Lung (tissue), 12 donors: Measurements from ENCODE around the gene NUSAP1. TPM values are rescaled to one million over a fixed set of nuclear protein-coding genes. Genes with fewer than 3 reads are reported as not detected.

Experiments used
- ATAC-seq: fragments of 200-7000 bp; cut with Tn5 transposase; one replicate; pipeline ENCODE4 v1.9.1; 2020; ENCODE audit warnings: moderate number of reproducible peaks; ENCODE audit not compliant: insufficient read depth, low FRiP score
- DNase-seq, 3 donors: peaks; one replicate each; pipeline ENCODE4 v3.0.0-alpha.2; 2013 to 2017
- H3K27ac ChIP-seq, 2 donors: one replicate each; pipeline ENCODE4 v1.5.1; 2013; ENCODE audit warnings: mild to moderate bottlenecking in 2 of 2, moderate library complexity in 2 of 2, control low read depth in 1 of 2, inconsistent platforms in 1 of 2, low read depth in 1 of 2, low read length in 1 of 2
- H3K27me3 ChIP-seq, 3 donors: one replicate each; pipeline ENCODE4 v1.5.1; 2013; ENCODE audit warnings: low read length in 2 of 3; ENCODE audit not compliant: control insufficient read depth in 3 of 3, insufficient read depth in 3 of 3
- H3K36me3 ChIP-seq, 4 donors: one replicate each; pipeline ENCODE4 v1.5.1; 2013; ENCODE audit warnings: low read length in 4 of 4, mild to moderate bottlenecking in 1 of 4, moderate library complexity in 1 of 4; ENCODE audit not compliant: control insufficient read depth in 4 of 4, insufficient read depth in 4 of 4
- H3K4me1 ChIP-seq, 5 donors: one replicate each; pipeline ENCODE4 v1.5.1; 2013; ENCODE audit warnings: low read length in 5 of 5, mild to moderate bottlenecking in 2 of 5, moderate library complexity in 1 of 5; ENCODE audit not compliant: control insufficient read depth in 5 of 5, insufficient read depth in 5 of 5
- H3K4me3 ChIP-seq: one replicate; pipeline ENCODE4 v1.5.1; 2013; ENCODE audit warnings: mild to moderate bottlenecking, control low read depth, moderate library complexity
- H3K9ac ChIP-seq, 2 donors: one replicate each; pipeline ENCODE4 v1.5.1; 2013; ENCODE audit warnings: low read length in 2 of 2, control low read depth in 1 of 2; ENCODE audit not compliant: insufficient read depth in 1 of 2
- H3K9me3 ChIP-seq, 4 donors: one replicate each; pipeline ENCODE4 v1.5.1; 2013; ENCODE audit warnings: low read length in 3 of 4, mild to moderate bottlenecking in 1 of 4, moderate library complexity in 1 of 4; ENCODE audit not compliant: control insufficient read depth in 4 of 4, insufficient read depth in 3 of 4
- CTCF ChIP-seq: IDR thresholded peaks from 2 replicates; pipeline ENCODE4 v1.5.1; 2012; ENCODE audit warnings: mild to moderate bottlenecking; ENCODE audit errors: control extremely low read depth, extremely low read depth
- WGBS, 2 donors: extraction: QIAGEN DNeasy Blood & Tissue Kit; methylation state at CpG; one replicate each; pipeline ENCODE4 v1.1.7; 2013; 5-methylcytosine and 5-hydroxymethylcytosine counted together
- polyA plus RNA-seq, 2 donors: library from polyadenylated mRNA; stranded (reverse); fragments of 200-250 nt; gene quantifications; one replicate each; pipeline ENCODE4 v1.2.1, GENCODE V29; 2013
- total RNA-seq, 2 donors: library from RNA; depleted of rRNA in 1 of 2; stranded (reverse); fragments of >200 nt in 1 of 2; gene quantifications; one replicate each; pipeline ENCODE4 v1.2.1, GENCODE V29; 2014 to 2021
- donor health status: control.
- donor health status: control.
- donor health status: Bipolar disorder and iron deficiency.
- donor health status: healthy.
- donor health status: DM: yes; HTN: yes; CAD: no.

The NUSAP1 gene
- total and polyA plus RNA-seq, 4 donors: 3.7 to 24.1 (median 6.5) TPM

GRCh38 chr15:41387646-41388045, 55.0 kb downstream of the NUSAP1 start:
- 67 to 81% methylated on average over 6 of the region's 6 CpGs for WGBS, 2 donors
- H3K27me3 ChIP-seq: no peaks in the 10 kb centered on the region
- no peak for DNase-seq
- no peak for ATAC-seq
- H3K4me1 ChIP-seq: no peaks in the 10 kb centered on the region
- no peak overlapping the region for H3K27ac ChIP-seq
- no peaks in the 10 kb centered on the region for H3K9me3 ChIP-seq
- peaks cover 0 to 13% (median 12%) of the 10 kb centered on the region in 4 donors for H3K36me3 ChIP-seq
- no peak overlapping the region for H3K9ac ChIP-seq
- H3K4me3 ChIP-seq: no peak overlapping the region
- TF ChIP-seq CTCF: no peak

- WGBS, 2 donors: 81 to 98% methylated on average over 2 of the region's 2 CpGs
- peaks cover 0 to 19% (median 16%) of the 10 kb centered on the region in 4 donors for H3K36me3 ChIP-seq
- TF ChIP-seq CTCF: no peak
- H3K9ac ChIP-seq: no peak overlapping the region
- H3K27me3 ChIP-seq: no peaks in the 10 kb centered on the region
- H3K9me3 ChIP-seq: no peaks in the 10 kb centered on the region
- no peaks in the 10 kb centered on the region for H3K4me1 ChIP-seq
- no peak overlapping the region for H3K4me3 ChIP-seq
- no peak overlapping the region for H3K27ac ChIP-seq
- DNase-seq: no peak
- ATAC-seq: no peak
Observed at GRCh38 chr15:41392659-41393058, 60.0 kb downstream of the NUSAP1 start.

DNA sequence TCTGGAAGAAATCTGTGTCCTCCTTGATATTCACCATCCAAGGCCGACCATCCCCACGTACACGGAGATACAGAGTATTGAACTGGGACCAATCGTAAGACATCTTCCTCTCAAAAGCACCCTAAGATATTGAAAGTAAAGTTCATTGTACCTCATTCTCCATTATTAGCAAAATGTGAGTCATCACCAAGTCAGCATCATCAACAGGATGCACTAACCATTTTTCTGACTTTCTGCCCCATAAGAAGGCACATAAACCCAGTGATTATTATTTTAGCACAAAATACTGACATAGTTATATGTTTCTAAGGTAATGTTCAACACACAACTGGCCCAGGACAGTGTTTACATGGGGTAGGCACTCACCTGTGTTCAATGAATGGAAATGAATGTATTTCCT, 62.2 kb downstream of the NUSAP1 start:
- no peak for ATAC-seq
- WGBS, 2 donors: 98 to 99% methylated on average over 4 of the region's 4 CpGs
- H3K9ac ChIP-seq: no peak overlapping the region
- DNase-seq: no peak
- H3K27me3 ChIP-seq: no peaks in the 10 kb centered on the region
- H3K4me1 ChIP-seq: no peaks in the 10 kb centered on the region
- H3K36me3 ChIP-seq: peaks cover 0 to 15% (median 12%) of the 10 kb centered on the region in 4 donors
- no peaks in the 10 kb centered on the region for H3K9me3 ChIP-seq
- no peak overlapping the region for H3K4me3 ChIP-seq
- no peak for TF ChIP-seq CTCF
- no peak overlapping the region for H3K27ac ChIP-seq

DNA sequence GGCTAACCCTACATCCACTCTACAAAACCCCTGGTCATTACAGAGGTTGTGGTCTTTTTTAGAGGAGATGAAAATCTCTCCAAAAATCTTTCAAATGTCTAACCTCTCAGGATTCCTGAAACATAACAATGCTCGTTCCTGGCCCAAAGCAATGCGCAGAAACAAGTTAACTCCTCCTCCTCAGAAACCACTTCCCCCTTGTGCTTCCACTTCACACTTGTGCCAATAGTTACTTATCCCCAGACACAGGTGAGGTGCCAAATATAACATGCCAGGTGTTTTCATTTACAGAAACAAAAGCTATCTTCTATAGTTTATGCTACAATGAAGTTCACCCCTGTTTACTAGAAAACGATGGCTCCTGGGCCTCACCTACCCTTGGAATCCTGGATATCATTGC, 63.4 kb downstream of the NUSAP1 start:
- TF ChIP-seq CTCF: no peak
- ATAC-seq: no peak
- no peak for DNase-seq
- Histone ChIP-seq H3K27ac (no peak overlapping the region), H3K4me1 (no peaks in the 10 kb centered on the region), H3K4me3 (no peak overlapping the region), H3K9me3 (no peaks in the 10 kb centered on the region), H3K27me3 (no peaks in the 10 kb centered on the region), H3K36me3 (peaks cover 0 to 15% (median 12%) of the 10 kb centered on the region in 4 donors), H3K9ac (no peak overlapping the region)
- WGBS, 2 donors: 41 to 54% methylated on average over 3 of the region's 3 CpGs
